ENCODE data around the gene METTL26.

GRCh38 chr16:675884-676564, 39.9 kb upstream of the METTL26 start:
- no peak for TF ChIP-seq THAP12 (CRISPR knock-in tag; IDR thresholded peaks at IDR 0.05)
- TF ChIP-seq CUX1 (CRISPR knock-in tag; IDR thresholded peaks at IDR 0.05): no peak
- no peak for TF ChIP-seq ATF2 (CRISPR knock-in tag; IDR thresholded peaks at IDR 0.05)
- no peak for TF ChIP-seq TAF1 (IDR thresholded peaks at IDR 0.05; ENCODE audit: control insufficient read depth, extremely low read depth, insufficient read depth, low read length, severe bottlenecking)
- no peak for TF ChIP-seq ATF7 (IDR thresholded peaks at IDR 0.05)
- TF ChIP-seq ZNF707 (CRISPR knock-in tag; conservative IDR thresholded peaks at IDR 0.05): no peak
- no peak for TF ChIP-seq USF1 (CRISPR knock-in tag; IDR thresholded peaks at IDR 0.05)
- TF ChIP-seq REST (IDR thresholded peaks at IDR 0.05; ENCODE audit: borderline replicate concordance): no peak
- no peak for TF ChIP-seq REST (CRISPR knock-in tag; IDR thresholded peaks at IDR 0.05; ENCODE audit: low read depth)
- TF ChIP-seq ZNF512 (tag; IDR thresholded peaks at IDR 0.05): no peak
